Endothelial cell of umbilical vein (primary cell): ENCODE data around the gene SH3YL1. TPM values are rescaled to one million over a fixed set of nuclear protein-coding genes. Genes with fewer than 3 reads are reported as not detected.

Source experiments
- BruUV-seq: library from RNA; stranded (reverse); fragments of 400-500 nt; replicated peaks from 2 replicates; lab custom pipeline; 2021; lab: Mats Ljungman, UMichigan
- CTCF ChIA-PET: fragments of 300-600, 350-600 bp; sonication (Branson Sonifier 250); formaldehyde crosslinking; loops from one replicate; lab custom pipeline; 2021; ENCODE audit warnings: antibody characterized with exemption, inconsistent platforms; lab: Charles Lee
- POLR2A ChIA-PET: fragments of 300-600, 350-600 bp; sonication (Branson Sonifier 250); formaldehyde crosslinking; loops from one replicate; lab custom pipeline; 2021; ENCODE audit warnings: antibody characterized with exemption, inconsistent platforms; lab: Charles Lee
- DNase-seq: peaks from one replicate; pipeline ENCODE4 v3.0.0-alpha.2; 2011; ENCODE audit warnings: low read depth, low spot score
- FAIRE-seq: peaks from 2 replicates; lab custom pipeline; 2011; peaks lifted over from hg19 to GRCh38; lab: Jason Lieb, UNC
- H2AFZ ChIP-seq: 2 replicates; pipeline ENCODE4 v1.6.0; 2012; ENCODE audit warnings: low read depth, low read length, control low read depth, inconsistent platforms
- H3K27ac ChIP-seq: 2 replicates; pipeline ENCODE4 v1.5.1; 2011; ENCODE audit warnings: low read depth, mild to moderate bottlenecking, control low read depth, low read length, moderate library complexity; ENCODE audit not compliant: insufficient read depth
- H3K27me3 ChIP-seq, 2 experiments: 2 replicates each; pipeline versions ENCODE4 v1.6.0 to v1.6.1; 2011; ENCODE audit warnings: low read length in 2 of 2, mixed read lengths in 1 of 2; ENCODE audit not compliant: control insufficient read depth in 2 of 2, insufficient read depth in 2 of 2
- H3K36me3 ChIP-seq, 2 experiments: 2 replicates in 1 of 2; 3 replicates in 1 of 2; pipeline ENCODE4 v1.5.1; 2011; ENCODE audit warnings: low read length in 2 of 2, mild to moderate bottlenecking in 1 of 2, moderate library complexity in 1 of 2; ENCODE audit not compliant: control insufficient read depth in 2 of 2, insufficient read depth in 2 of 2; ENCODE audit errors: extremely low read depth in 1 of 2
- H3K4me1 ChIP-seq: 3 replicates; pipeline ENCODE4 v1.5.1; 2011; ENCODE audit warnings: mild to moderate bottlenecking, low read length; ENCODE audit not compliant: control insufficient read depth, insufficient read depth; ENCODE audit errors: extremely low read depth
- H3K4me2 ChIP-seq: 2 replicates; pipeline ENCODE4 v1.6.1; 2011; ENCODE audit warnings: low read length, control low read depth, mixed read lengths; ENCODE audit not compliant: insufficient read depth
- H3K4me3 ChIP-seq, 3 experiments: fragments of 200-600 bp in 1 of 3; sonication (generic), shearing (Covaris generic) in 1 of 3; replicated peaks in 1 of 3; 2 replicates each; pipeline ENCODE4 v1.5.1; 2011 to 2016; ENCODE audit warnings: control low read depth in 3 of 3, low read length in 3 of 3, mild to moderate bottlenecking in 2 of 3, inconsistent platforms in 1 of 3, low read depth in 1 of 3, moderate library complexity in 1 of 3; ENCODE audit not compliant: insufficient read depth in 1 of 3
- H3K79me2 ChIP-seq: 2 replicates; pipeline ENCODE4 v1.6.0; 2012; ENCODE audit warnings: low read length, inconsistent platforms; ENCODE audit not compliant: control insufficient read depth, insufficient read depth
- H3K9ac ChIP-seq: replicated peaks from 2 replicates; pipeline ENCODE3; 2011; ENCODE audit warnings: low read length, control low read depth; ENCODE audit not compliant: insufficient read depth; ENCODE audit errors: extremely low read depth
- H3K9me1 ChIP-seq: replicated peaks from 3 replicates; pipeline ENCODE4 v1.6.0; 2011; ENCODE audit warnings: mild to moderate bottlenecking, low read length; ENCODE audit not compliant: control insufficient read depth, insufficient read depth; ENCODE audit errors: extremely low read depth
- H3K9me3 ChIP-seq: replicated peaks from 2 replicates; pipeline ENCODE4 v1.5.1; 2012; ENCODE audit warnings: low read length, inconsistent platforms; ENCODE audit not compliant: control insufficient read depth, insufficient read depth
- H4K20me1 ChIP-seq: replicated peaks from 2 replicates; pipeline ENCODE3; 2011; ENCODE audit warnings: mild to moderate bottlenecking, low read length; ENCODE audit not compliant: control insufficient read depth, insufficient read depth; ENCODE audit errors: extremely low read depth
- EZH2 ChIP-seq: IDR thresholded peaks from 2 replicates; pipeline ENCODE4 v1.6.1; 2012; ENCODE audit warnings: borderline replicate concordance, low read depth, mild to moderate bottlenecking, moderate library complexity, low read length, inconsistent platforms; ENCODE audit not compliant: severe bottlenecking
- GATA2 ChIP-seq: IDR thresholded peaks from 2 replicates; pipeline ENCODE4 v1.7.0; 2011; ENCODE audit warnings: low read depth, mild to moderate bottlenecking, moderate library complexity, mixed read lengths, low read length; ENCODE audit not compliant: insufficient read length, insufficient read depth
- JUN ChIP-seq: IDR thresholded peaks from 2 replicates; pipeline ENCODE4 v1.6.1; 2011; ENCODE audit warnings: borderline replicate concordance, low read depth; ENCODE audit not compliant: insufficient read length, insufficient read depth
- MAX ChIP-seq: IDR thresholded peaks from 2 replicates; pipeline ENCODE4 v1.6.1; 2011; ENCODE audit not compliant: insufficient read depth, insufficient read length
- dilution Hi-C: fragments of 300-500 bp; cut with MboI; formaldehyde crosslinking; loops from one replicate; pipeline ENCODE4 v1.15.0; 2019; ENCODE audit warnings: low sequenced_read_pairs; ENCODE audit not compliant: extremely low pct_ligation_motif_present
- intact Hi-C: fragments of 100-400 bp; cut with micrococcal nuclease; formaldehyde crosslinking; loops from one replicate; pipeline ENCODE4 v1.10.0; 2022
- polyA plus RNA-seq, 4 experiments: library from polyadenylated mRNA; depleted of rRNA in 3 of 4; stranded (reverse) in 3 of 4; unstranded in 1 of 4; fragments of >200 nt; gene quantifications; 2 replicates each; pipeline versions ENCODE4 v1.2.1 to v1.2.3, GENCODE V29; 2011 to 2012; ENCODE audit warnings: missing spikeins in 1 of 4
- total RNA-seq: library from RNA; stranded (reverse); gene quantifications from 2 replicates; pipeline ENCODE4 v1.2.3, GENCODE V29; 2021

The SH3YL1 gene
- total and polyA plus RNA-seq, 2 donors (not counting 3 experiments of a cell fraction or from before 2014, with no cell fraction given), result 12.5 to 22.4 TPM

- Histone ChIP-seq H3K36me3 (peaks cover 0 to under 1% of the 10 kb centered on the region in 2 experiments), H3K9me1 (no peaks in the 10 kb centered on the region), H3K4me2 (peak overlapping the region; percentile 6), H3K9me3 (no peaks in the 10 kb centered on the region), H3K9ac (no peak overlapping the region), H4K20me1 (no peaks in the 10 kb centered on the region), H3K4me3 (no peak overlapping the region), H3K27me3 (peaks cover 13 to 37% of the 10 kb centered on the region in 2 experiments), H2AFZ (no peak overlapping the region), H3K4me1 (peaks cover 3% of the 10 kb centered on the region), H3K79me2 (no peaks in the 10 kb centered on the region), H3K27ac (no peak overlapping the region)
- FAIRE-seq (no peak), DNase-seq (peak; percentile 16)
- ChIA-PET CTCF (interaction anchor here (1.2 kb wide), 1 partner anchor 380 kb away, joined by 3 read pairs; no protein-coding TSS in a partner anchor), POLR2A (no interaction called here)
- BruUV-seq, result no TSS peak
- intact Hi-C loops, result no loop called here
- TF ChIP-seq EZH2, result peak; percentile 67
- TF ChIP-seq JUN, result no peak
- dilution Hi-C loops, result no loop called here
Measured at GRCh38 chr2:286774-287392, 23.1 kb upstream of the SH3YL1 start.

- FAIRE-seq, result no peak
- H3K36me3 ChIP-seq, result peaks cover 3% of the 10 kb centered on the region in 2 experiments
- H4K20me1 ChIP-seq, result no peaks in the 10 kb centered on the region
- no peak overlapping the region for H2AFZ ChIP-seq
- no peak overlapping the region for H3K4me2 ChIP-seq
- CTCF ChIA-PET, result interaction anchor here (1.2 kb wide), 1 partner anchor 381 kb away, joined by 3 read pairs; no protein-coding TSS in a partner anchor
- no peak overlapping the region for H3K4me3 ChIP-seq
- no peaks in the 10 kb centered on the region for H3K9me3 ChIP-seq
- H3K27me3 ChIP-seq, result peaks cover 13 to 37% of the 10 kb centered on the region in 2 experiments
- intact Hi-C loops, result no loop called here
- dilution Hi-C loops, result no loop called here
- BruUV-seq, result no TSS peak
- H3K27ac ChIP-seq, result no peak overlapping the region
- TF ChIP-seq GATA2 (no peak), MAX (no peak)
- H3K9ac ChIP-seq, result no peak overlapping the region
- DNase-seq, result no peak
- peaks cover 3% of the 10 kb centered on the region for H3K4me1 ChIP-seq
- POLR2A ChIA-PET, result no interaction called here
- H3K9me1 ChIP-seq, result no peaks in the 10 kb centered on the region
- no peaks in the 10 kb centered on the region for H3K79me2 ChIP-seq
Measured at GRCh38 chr2:286035-286434, 22.2 kb upstream of the SH3YL1 start.
